D721Med (cell line): Measurements from ENCODE around the gene OR2C3.
"Not testable (repeated sequence)": the region's sequence is repeated elsewhere in the genome, so short reads cannot be mapped to it uniquely, and the experiment has no call there.

Source experiments
- DNase-seq: peaks from one replicate; pipeline ENCODE4 v3.0.0; 2011; ENCODE audit warnings: low spot score; ENCODE audit not compliant: insufficient read length
- FAIRE-seq: peaks from 2 replicates; lab custom pipeline; 2011; peaks lifted over from hg19 to GRCh38; lab: Jason Lieb, UNC
- CTCF ChIP-seq: IDR thresholded peaks from 2 replicates; pipeline ENCODE4 v1.5.1; 2012; ENCODE audit warnings: mild to moderate bottlenecking, control low read depth; ENCODE audit not compliant: insufficient read depth; ENCODE audit errors: missing control alignments

OR2C3 gene

DNA sequence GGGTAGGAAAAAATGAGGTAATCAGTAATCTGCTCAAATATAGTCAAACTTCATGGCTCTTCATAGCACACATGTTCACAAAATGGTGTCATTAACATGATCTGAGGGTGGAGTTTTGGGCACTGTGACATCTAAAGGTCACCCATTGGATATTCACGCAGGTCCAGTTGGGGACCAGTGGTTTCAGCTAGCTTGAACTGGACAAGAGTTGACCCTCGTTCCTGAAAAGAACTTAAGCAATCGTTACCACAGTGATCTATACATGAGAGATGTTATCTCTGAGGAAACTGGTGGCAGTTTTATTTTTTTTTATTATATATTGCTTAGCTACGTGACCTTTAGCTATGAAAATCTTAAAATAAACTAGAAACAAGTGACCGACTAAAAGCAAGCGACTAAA lies 3.0 kb upstream of the OR2C3 start:
- no peak for TF ChIP-seq CTCF
- FAIRE-seq (no peak), DNase-seq (no peak)

DNA sequence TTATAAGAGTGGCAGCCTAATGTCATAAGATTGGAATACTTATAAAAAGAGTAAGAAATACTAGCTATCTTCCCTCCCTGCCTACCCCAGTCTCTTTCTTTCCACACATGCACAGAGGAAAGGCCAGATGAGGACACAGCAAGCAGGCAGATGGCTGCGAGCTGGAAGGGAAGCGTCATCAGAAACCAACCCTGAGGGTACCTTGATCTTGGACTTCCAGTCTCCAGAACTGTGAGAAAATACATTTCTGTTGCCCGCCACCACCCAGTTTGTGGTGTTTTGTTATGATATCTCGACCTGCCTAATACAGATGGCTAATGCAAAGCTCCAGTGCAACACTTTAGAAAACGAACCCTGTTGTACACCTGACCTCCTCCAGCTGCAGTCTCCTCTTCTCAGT lies 2.3 kb upstream of the OR2C3 start:
- FAIRE-seq (no peak), DNase-seq (no peak)
- no peak for TF ChIP-seq CTCF

- TF ChIP-seq CTCF = no peak
- FAIRE-seq (peak; percentile 41), DNase-seq (no peak)
Measured at GRCh38 chr1:247535402-247535801, 838 bp downstream of the OR2C3 start.

DNA sequence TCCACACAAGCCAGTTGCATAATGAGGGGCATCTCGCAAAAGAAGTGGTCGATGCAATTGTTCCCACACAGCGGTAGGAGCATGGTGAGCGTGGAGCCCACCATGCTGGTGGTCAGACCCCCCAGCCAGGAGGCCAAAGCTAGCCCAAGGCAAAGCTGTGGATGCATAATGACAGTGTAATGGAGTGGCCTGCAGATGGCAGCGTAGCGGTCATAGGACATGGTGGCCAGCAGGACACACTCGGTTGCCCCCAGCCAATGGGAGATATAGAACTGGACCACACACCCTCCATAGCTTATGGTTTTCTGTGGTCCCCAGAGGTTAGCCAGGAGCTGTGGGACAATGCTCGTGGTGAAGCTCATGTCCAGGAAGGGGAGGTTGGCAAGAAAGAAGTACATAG lies 4.3 kb downstream of the OR2C3 start:
- DNase-seq = no peak
- no peak for TF ChIP-seq CTCF
- FAIRE-seq = no peak

DNA sequence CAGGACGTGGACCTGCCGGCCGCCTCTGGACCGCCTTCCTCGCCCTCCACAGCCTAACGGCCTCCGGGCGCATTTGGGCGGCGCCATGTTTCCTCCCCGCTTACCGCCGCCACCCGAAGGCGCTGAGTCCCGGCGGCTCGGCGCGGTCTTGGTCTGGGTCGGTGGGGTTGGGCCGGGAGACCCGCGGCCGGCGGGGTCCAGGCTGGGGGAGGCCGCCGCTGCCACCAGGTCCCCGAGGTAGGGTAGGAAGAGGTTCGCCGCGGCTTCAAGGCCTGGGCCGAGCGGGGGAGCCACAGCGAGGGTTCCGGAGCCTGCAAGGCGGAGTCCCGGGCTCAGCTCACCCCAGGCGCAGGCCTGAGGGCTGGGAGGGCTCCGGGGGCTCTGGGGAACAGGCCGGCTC lies 5.5 kb downstream of the OR2C3 start:
- no peak for DNase-seq
- no peak for FAIRE-seq
- no peak for TF ChIP-seq CTCF

DNA sequence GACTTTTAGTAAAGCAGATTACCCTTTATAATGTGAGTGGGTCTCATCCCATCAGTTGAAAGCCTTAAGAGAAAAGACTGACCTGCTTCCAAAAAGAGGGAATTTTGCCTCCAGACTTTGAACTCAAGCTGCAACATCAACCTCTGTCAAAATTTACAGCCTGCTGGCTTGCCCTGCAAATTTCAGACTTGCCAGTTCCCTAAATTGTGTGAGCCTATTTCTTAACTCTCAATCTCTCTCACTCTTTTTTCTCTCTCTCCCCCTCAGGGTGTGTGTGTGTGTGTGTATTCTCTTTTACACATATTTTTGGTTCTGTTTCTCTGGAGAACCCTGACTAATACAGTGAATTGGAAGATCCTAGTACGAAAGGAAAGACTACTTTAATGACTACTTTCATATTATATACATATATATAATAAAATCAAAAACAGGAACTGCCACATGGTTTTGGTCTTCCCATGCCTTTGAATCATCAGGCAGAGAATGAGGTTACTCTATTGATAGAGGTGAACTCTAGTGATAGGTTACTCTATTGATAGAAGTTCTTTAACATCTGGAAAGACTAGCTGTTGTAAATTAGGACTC lies 6.4 kb downstream of the OR2C3 start:
- FAIRE-seq (no peak), DNase-seq (no peak)
- no peak for TF ChIP-seq CTCF

DNA sequence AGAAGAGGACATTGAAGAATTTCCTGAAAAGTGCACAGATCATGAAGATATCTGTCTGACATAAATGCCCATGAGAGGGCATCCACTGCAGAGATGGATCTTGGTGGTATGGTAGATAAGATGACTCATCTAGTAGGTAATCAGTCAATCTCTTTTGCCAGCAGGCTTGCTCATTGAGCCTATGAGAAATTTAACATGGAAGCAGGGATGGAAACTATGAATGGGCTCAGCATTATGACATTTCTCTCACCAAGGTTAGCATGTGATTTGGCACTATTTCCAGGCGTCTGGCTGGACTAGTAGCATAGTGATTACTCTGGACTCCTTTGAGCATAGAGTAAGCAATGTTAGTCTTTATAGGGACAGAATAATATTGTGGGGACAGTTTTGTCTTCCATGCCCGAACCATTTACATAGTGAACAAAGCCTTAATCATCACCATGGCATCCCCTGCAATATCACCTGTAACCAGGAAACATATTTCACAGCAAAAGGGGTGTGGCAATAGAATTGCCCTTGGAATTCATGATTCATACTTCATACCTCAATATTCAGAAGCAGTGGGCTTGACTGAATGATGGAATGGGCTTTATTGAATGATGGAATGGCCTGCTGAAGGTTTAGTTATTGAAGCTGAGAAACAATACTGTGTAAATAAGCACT lies 7.3 kb downstream of the OR2C3 start:
- no peak for TF ChIP-seq CTCF
- FAIRE-seq = no peak
- DNase-seq = no peak

- not testable (repeated sequence) for DNase-seq, FAIRE-seq
Measured at GRCh38 chr1:247521886-247522285, 14.4 kb downstream of the OR2C3 start.
